A549 treated with CpdA at 1 μM for 4 hours (cell line): Measurements from ENCODE around the gene ADAM10. TPM values are rescaled to one million over a fixed set of nuclear protein-coding genes. Genes with fewer than 3 reads are reported as not detected.

Experiments
- total RNA-seq: library from RNA; stranded (reverse); fragments of 200-300 nt; extraction: Qiagen RNA extraction; gene quantifications from 5 replicates; pipeline ENCODE4 v1.2.3, GENCODE V29; 2022; ENCODE audit warnings: low read depth

The ADAM10 gene
- total RNA-seq = 90.0 to 144 TPM (median 120 TPM) in 5 replicates

GRCh38 chr15:58749532-58750337 lies at the start of gene ADAM10:
Gene ADAM10, minus strand, starts transcription at chr15:58749707. Its CDS starts 173 bp downstream, at chr15:58749534.

GRCh38 chr15:58770857-58771620 lies 21.5 kb upstream of the ADAM10 start, which contains the start of gene MINDY2:
Gene MINDY2, plus strand, starts transcription at chr15:58771302. Its CDS starts 94 bp downstream, at chr15:58771396.

Other genes with a start within 250 kb of the ADAM10 start
- 3.3 to 5.1 TPM (median 4.2 TPM) in 5 replicates for gene MINDY2, start 21.6 kb upstream of the ADAM10 start, total RNA-seq
- 77.4 to 97.7 TPM (median 82.0 TPM) in 5 replicates for gene SLTM, start 184.0 kb upstream of the ADAM10 start, total RNA-seq
- 21.4 to 29.8 TPM (median 24.1 TPM) in 5 replicates for gene RNF111, start 238.0 kb upstream of the ADAM10 start, total RNA-seq